NB4 (cell line): ENCODE measurements around the gene MYO7A.

Source experiments
- CTCF ChIP-seq: IDR thresholded peaks from one replicate; pipeline ENCODE4 v1.5.1; 2012; ENCODE audit warnings: low read depth, low read length
- POLR2A ChIP-seq: IDR thresholded peaks from 2 replicates; pipeline ENCODE4 v1.6.1; 2011; ENCODE audit warnings: mild to moderate bottlenecking; ENCODE audit not compliant: insufficient read length; ENCODE audit errors: extremely low read depth

GRCh38 chr11:77139201-77139600 lies 11.2 kb downstream of the MYO7A start:
- TF ChIP-seq POLR2A (no peak), CTCF (no peak)
